SK-N-SH (cell line): ENCODE results near the gene CDH4. TPM values are rescaled to one million over a fixed set of nuclear protein-coding genes. Genes with fewer than 3 reads are reported as not detected.
A peak's percentile ranks its signal among the peaks of the same experiment; 100 is the strongest.

Experiments
- CTCF ChIA-PET: fragments of 300-600, 350-600 bp; formaldehyde crosslinking; extraction: SDS; loops from one replicate; lab custom pipeline; 2021; lab: Yijun Ruan, JAX
- POLR2A ChIA-PET: fragments of 350-600 bp; sonication (Branson Sonifier 250); formaldehyde crosslinking; extraction: SDS; loops from one replicate; lab custom pipeline; 2020; ENCODE audit warnings: antibody characterized with exemption, inconsistent platforms; lab: Yijun Ruan, JAX
- DNase-seq: peaks from one replicate; pipeline ENCODE4 v3.0.0; 2012
- H2AFZ ChIP-seq: fragments of 200-600 bp; sonication (generic); 2 replicates; pipeline ENCODE4 v1.8.1; 2016; ENCODE audit warnings: antibody characterized with exemption, mild to moderate bottlenecking, low read depth
- H3F3A ChIP-seq: fragments of 200-600 bp; sonication (generic); replicated peaks from 2 replicates; pipeline ENCODE3; 2016; ENCODE audit warnings: antibody characterized with exemption, mild to moderate bottlenecking; ENCODE audit not compliant: insufficient read depth
- H3K27ac ChIP-seq, 2 experiments: fragments of 200-500 bp in 1 of 2; fragments of 200-600 bp in 1 of 2; sonication (Bioruptor generic) in 1 of 2; sonication (generic), shearing (Covaris generic) in 1 of 2; 2 replicates each; pipeline versions ENCODE4 v1.5.1 to v1.6.1; 2014 to 2016; ENCODE audit warnings: low read depth in 2 of 2, inconsistent platforms in 1 of 2, low read length in 1 of 2, mild to moderate bottlenecking in 1 of 2, mixed read lengths in 1 of 2
- H3K27me3 ChIP-seq: fragments of 200-600 bp; sonication (generic), shearing (Covaris generic); 2 replicates; pipeline ENCODE4 v1.6.1; 2016; ENCODE audit warnings: mixed run types; ENCODE audit not compliant: insufficient read depth
- H3K36me3 ChIP-seq, 2 experiments: fragments of 200-500 bp in 1 of 2; fragments of 200-600 bp in 1 of 2; sonication (Bioruptor generic) in 1 of 2; sonication (generic) in 1 of 2; replicated peaks in 1 of 2; 2 replicates each; pipeline versions ENCODE3 to v1.5.1; 2014 to 2016; ENCODE audit warnings: low read length in 1 of 2, mild to moderate bottlenecking in 1 of 2; ENCODE audit not compliant: insufficient read depth in 2 of 2, control insufficient read depth in 1 of 2
- H3K4me1 ChIP-seq, 2 experiments: fragments of 200-500 bp in 1 of 2; fragments of 200-600 bp in 1 of 2; sonication (Bioruptor generic) in 1 of 2; sonication (generic), shearing (Covaris generic) in 1 of 2; 2 replicates each; pipeline versions ENCODE4 v1.5.1 to v1.6.1; 2014 to 2016; ENCODE audit warnings: low read depth in 1 of 2, low read length in 1 of 2, mixed run types in 1 of 2; ENCODE audit not compliant: insufficient read depth in 2 of 2, control insufficient read depth in 1 of 2
- H3K4me2 ChIP-seq: fragments of 200-600 bp; sonication (generic), shearing (Covaris generic); 2 replicates; pipeline ENCODE4 v1.6.1; 2017; ENCODE audit warnings: mixed run types
- H3K4me3 ChIP-seq, 2 experiments: fragments of 200-500 bp in 1 of 2; fragments of 200-600 bp in 1 of 2; sonication (Bioruptor generic) in 1 of 2; sonication (generic), shearing (Covaris generic) in 1 of 2; 2 replicates each; pipeline versions ENCODE4 v1.5.1 to v1.8.1; 2014 to 2016; ENCODE audit warnings: low read depth in 2 of 2, inconsistent platforms in 1 of 2, low read length in 1 of 2, mild to moderate bottlenecking in 1 of 2, mixed read lengths in 1 of 2, moderate library complexity in 1 of 2
- H3K79me2 ChIP-seq: fragments of 200-600 bp; sonication (generic); 2 replicates; pipeline ENCODE4 v1.8.1; 2017; ENCODE audit warnings: mild to moderate bottlenecking; ENCODE audit not compliant: insufficient read depth
- H3K9ac ChIP-seq: fragments of 200-600 bp; sonication (generic); 2 replicates; pipeline ENCODE4 v1.6.1; 2017; ENCODE audit warnings: mixed run types
- H3K9me2 ChIP-seq: fragments of 200-600 bp; sonication (generic); 2 replicates; pipeline ENCODE4 v1.6.1; 2017; ENCODE audit warnings: mixed run types
- H3K9me3 ChIP-seq: fragments of 200-600 bp; sonication (generic); 2 replicates; pipeline ENCODE4 v1.6.1; 2017; ENCODE audit warnings: mixed run types, mild to moderate bottlenecking, moderate library complexity
- H4K20me1 ChIP-seq: fragments of 200-600 bp; sonication (generic); 2 replicates; pipeline ENCODE4 v1.6.1; 2017; ENCODE audit warnings: mild to moderate bottlenecking, mixed run types; ENCODE audit not compliant: insufficient read depth
- CHD2 ChIP-seq: fragments of 150-350 bp; IDR thresholded peaks from 2 replicates; pipeline ENCODE4 v1.6.1; 2018; ENCODE audit warnings: low read length; ENCODE audit not compliant: partially characterized antibody
- ELF1 ChIP-seq: IDR thresholded peaks from 2 replicates; pipeline ENCODE4 v1.4.0; 2012
- EZH2phosphoT487 ChIP-seq: fragments of 200-600 bp; sonication (generic); IDR thresholded peaks from 2 replicates; pipeline ENCODE4 v1.6.1; 2017; ENCODE audit warnings: low read depth, mixed run types, mild to moderate bottlenecking, antibody characterized with exemption, moderate library complexity, borderline replicate concordance
- FOXJ3 ChIP-seq: sonication (generic); formaldehyde crosslinking; IDR thresholded peaks from 2 replicates; pipeline ENCODE4 v1.5.1; 2020; ENCODE audit warnings: mild to moderate bottlenecking, missing genetic modification reagents
- MEF2A ChIP-seq: IDR thresholded peaks from 2 replicates; pipeline ENCODE4 v1.4.0; 2012; ENCODE audit warnings: low read depth, borderline replicate concordance
- NRF1 ChIP-seq: IDR thresholded peaks from 2 replicates; pipeline ENCODE4 v1.6.1; 2012; ENCODE audit warnings: low read depth, mild to moderate bottlenecking, low read length
- POLR2AphosphoS5 ChIP-seq: IDR thresholded peaks from 2 replicates; pipeline ENCODE4 v1.6.1; 2012; ENCODE audit warnings: low read depth, low read length
- RXRA ChIP-seq: IDR thresholded peaks from 2 replicates; pipeline ENCODE4 v1.4.0; 2012; ENCODE audit warnings: low read depth, mild to moderate bottlenecking, borderline replicate concordance
- SMC3 ChIP-seq: IDR thresholded peaks from 2 replicates; pipeline ENCODE4 v1.6.1; 2012; ENCODE audit warnings: low read depth, low read length, improper control_type of control experiment
- TAF1 ChIP-seq: IDR thresholded peaks from 2 replicates; pipeline ENCODE4 v1.6.1; 2012; ENCODE audit warnings: low read depth, mild to moderate bottlenecking, low read length, moderate library complexity, borderline replicate concordance
- TCF12 ChIP-seq: IDR thresholded peaks from 2 replicates; pipeline ENCODE4 v1.4.0; 2012
- YY1 ChIP-seq: IDR thresholded peaks from 2 replicates; pipeline ENCODE4 v1.4.0; 2012; ENCODE audit warnings: low read depth, mild to moderate bottlenecking
- ZBTB33 ChIP-seq: IDR thresholded peaks from 2 replicates; pipeline ENCODE4 v1.4.0; 2012; ENCODE audit warnings: low read depth, borderline replicate concordance
- WGBS: methylation state at CpG from one replicate; pipeline ENCODE4 v1.1.6; 2017; ENCODE audit warnings: low lambda C conversion rate; 5-methylcytosine and 5-hydroxymethylcytosine counted together
- polyA plus RNA-seq, 3 experiments: library from polyadenylated mRNA; depleted of rRNA; stranded (reverse); fragments of >200 nt; gene quantifications; 2 replicates each; pipeline ENCODE4 v1.2.3, GENCODE V29; 2012
- TF ChIP-seq, protein P1 (sequence below): IDR thresholded peaks from 2 replicates; pipeline ENCODE4 v1.4.0; 2012; ENCODE audit warnings: low read depth, borderline replicate concordance
- TF ChIP-seq, protein P2 (sequence below): IDR thresholded peaks from 2 replicates; pipeline ENCODE4 v1.6.1; 2012; ENCODE audit warnings: mild to moderate bottlenecking, low read depth, low read length, moderate library complexity
- TF ChIP-seq, protein P3 (sequence below): fragments of 200-600 bp; sonication (generic); IDR thresholded peaks from 2 replicates; pipeline ENCODE4 v1.6.1; 2017; ENCODE audit warnings: antibody characterized with exemption, mild to moderate bottlenecking, moderate library complexity
- TF ChIP-seq, protein P4 (sequence below): fragments of 150-350 bp; IDR thresholded peaks from 2 replicates; pipeline ENCODE4 v1.6.1; 2016; ENCODE audit warnings: mild to moderate bottlenecking, low read depth, low read length

CDH4 gene
- polyA plus RNA-seq, 1 of the 3 experiments (the other 2 are of a cell fraction): not detected

DNA sequence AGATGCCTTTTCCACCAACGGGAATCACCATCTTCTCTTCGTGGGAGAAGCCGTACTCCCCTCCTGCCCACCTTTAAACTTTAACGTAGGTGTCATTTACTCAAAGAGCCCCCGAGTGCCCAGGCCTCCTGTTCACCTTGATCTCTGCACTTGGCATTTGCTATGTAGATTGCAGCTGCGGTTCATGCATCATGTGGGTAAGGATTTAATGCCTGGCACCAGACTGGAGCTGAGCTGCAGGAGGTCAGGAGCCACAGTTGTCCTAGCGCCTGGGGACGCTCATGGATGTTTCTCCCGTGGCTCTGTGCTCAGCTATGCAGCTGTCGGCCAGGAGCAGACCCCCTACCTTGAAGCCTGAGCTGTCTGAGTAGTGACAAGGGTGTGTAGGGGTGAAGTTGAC lies 133.7 kb downstream of the CDH4 start:
- no peak overlapping the region for H3K4me2 ChIP-seq
- TF ChIP-seq, protein P1, sequence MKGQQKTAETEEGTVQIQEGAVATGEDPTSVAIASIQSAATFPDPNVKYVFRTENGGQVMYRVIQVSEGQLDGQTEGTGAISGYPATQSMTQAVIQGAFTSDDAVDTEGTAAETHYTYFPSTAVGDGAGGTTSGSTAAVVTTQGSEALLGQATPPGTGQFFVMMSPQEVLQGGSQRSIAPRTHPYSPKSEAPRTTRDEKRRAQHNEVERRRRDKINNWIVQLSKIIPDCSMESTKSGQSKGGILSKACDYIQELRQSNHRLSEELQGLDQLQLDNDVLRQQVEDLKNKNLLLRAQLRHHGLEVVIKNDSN: no peak
- TF ChIP-seq TCF12: no peak
- TF ChIP-seq RXRA: no peak
- TF ChIP-seq, protein P2, sequence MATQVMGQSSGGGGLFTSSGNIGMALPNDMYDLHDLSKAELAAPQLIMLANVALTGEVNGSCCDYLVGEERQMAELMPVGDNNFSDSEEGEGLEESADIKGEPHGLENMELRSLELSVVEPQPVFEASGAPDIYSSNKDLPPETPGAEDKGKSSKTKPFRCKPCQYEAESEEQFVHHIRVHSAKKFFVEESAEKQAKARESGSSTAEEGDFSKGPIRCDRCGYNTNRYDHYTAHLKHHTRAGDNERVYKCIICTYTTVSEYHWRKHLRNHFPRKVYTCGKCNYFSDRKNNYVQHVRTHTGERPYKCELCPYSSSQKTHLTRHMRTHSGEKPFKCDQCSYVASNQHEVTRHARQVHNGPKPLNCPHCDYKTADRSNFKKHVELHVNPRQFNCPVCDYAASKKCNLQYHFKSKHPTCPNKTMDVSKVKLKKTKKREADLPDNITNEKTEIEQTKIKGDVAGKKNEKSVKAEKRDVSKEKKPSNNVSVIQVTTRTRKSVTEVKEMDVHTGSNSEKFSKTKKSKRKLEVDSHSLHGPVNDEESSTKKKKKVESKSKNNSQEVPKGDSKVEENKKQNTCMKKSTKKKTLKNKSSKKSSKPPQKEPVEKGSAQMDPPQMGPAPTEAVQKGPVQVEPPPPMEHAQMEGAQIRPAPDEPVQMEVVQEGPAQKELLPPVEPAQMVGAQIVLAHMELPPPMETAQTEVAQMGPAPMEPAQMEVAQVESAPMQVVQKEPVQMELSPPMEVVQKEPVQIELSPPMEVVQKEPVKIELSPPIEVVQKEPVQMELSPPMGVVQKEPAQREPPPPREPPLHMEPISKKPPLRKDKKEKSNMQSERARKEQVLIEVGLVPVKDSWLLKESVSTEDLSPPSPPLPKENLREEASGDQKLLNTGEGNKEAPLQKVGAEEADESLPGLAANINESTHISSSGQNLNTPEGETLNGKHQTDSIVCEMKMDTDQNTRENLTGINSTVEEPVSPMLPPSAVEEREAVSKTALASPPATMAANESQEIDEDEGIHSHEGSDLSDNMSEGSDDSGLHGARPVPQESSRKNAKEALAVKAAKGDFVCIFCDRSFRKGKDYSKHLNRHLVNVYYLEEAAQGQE: no peak
- no peak for TF ChIP-seq POLR2AphosphoS5
- TF ChIP-seq ELF1: no peak
- no peak for TF ChIP-seq TAF1
- no peak for TF ChIP-seq SMC3
- TF ChIP-seq NRF1: no peak
- TF ChIP-seq, all 33 proteins: peak for 0
- no peak overlapping the region for H3K9ac ChIP-seq
- WGBS: 56% methylated on average over 9 of the region's 10 CpGs
- H3K4me3 ChIP-seq: no peak overlapping the region
- H3K4me1 ChIP-seq: no peaks in the 10 kb centered on the region
- H4K20me1 ChIP-seq: no peaks in the 10 kb centered on the region
- peaks cover 5% of the 10 kb centered on the region; the same call in 1 of the 2 replicates for H3K9me3 ChIP-seq
- H3K36me3 ChIP-seq: no peaks in the 10 kb centered on the region
- H3K27ac ChIP-seq: no peak overlapping the region
- no peaks in the 10 kb centered on the region for H3K79me2 ChIP-seq
- H2AFZ ChIP-seq: no peak overlapping the region
- ChIA-PET CTCF (interaction anchor here (0.6 kb wide), 1 partner anchor 8 kb away, joined by 3 read pairs; no protein-coding TSS in a partner anchor), POLR2A (no interaction called here)
- no peak for DNase-seq
- no peaks in the 10 kb centered on the region for H3K27me3 ChIP-seq
- no peaks in the 10 kb centered on the region for H3F3A ChIP-seq
- H3K9me2 ChIP-seq: no peaks in the 10 kb centered on the region

DNA sequence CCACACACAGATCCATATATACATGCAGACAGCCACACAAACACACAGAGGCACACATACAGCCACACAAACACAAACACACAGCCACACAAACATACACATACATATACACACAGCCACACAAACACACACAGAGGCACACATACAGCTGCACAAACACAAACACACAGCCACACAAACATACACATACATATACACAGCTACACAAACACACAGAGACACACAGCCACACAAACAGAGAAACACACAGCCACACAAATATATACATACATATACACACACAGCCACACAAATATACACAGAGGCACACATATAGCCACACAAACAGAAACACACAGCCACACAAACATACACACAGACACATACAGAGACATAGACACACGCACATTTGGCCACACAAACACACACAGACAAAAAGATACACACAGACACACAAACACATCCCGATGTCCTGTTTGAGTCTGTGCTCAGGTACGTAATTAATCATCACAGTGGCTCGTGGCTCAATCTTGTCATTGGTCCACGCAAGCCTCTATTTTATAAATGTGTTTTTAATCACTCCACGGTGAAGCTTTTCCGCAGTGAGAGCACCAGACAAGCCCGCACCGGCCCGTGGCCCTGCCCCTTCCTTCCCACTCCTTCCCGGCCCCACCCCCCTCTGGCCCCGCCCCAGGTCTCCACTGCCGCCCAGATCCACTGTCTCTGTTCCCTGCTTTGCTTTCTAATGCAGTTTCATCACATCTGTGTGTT lies 135.3 kb downstream of the CDH4 start:
- H3K9ac ChIP-seq: no peak overlapping the region
- 15% methylated on average over 13 of the region's 13 CpGs for WGBS
- H3K4me2 ChIP-seq: no peak overlapping the region
- CTCF ChIA-PET: no interaction called here
- H3K79me2 ChIP-seq: no peaks in the 10 kb centered on the region
- H3K4me1 ChIP-seq: no peaks in the 10 kb centered on the region
- no peaks in the 10 kb centered on the region for H3K27me3 ChIP-seq
- no peaks in the 10 kb centered on the region for H3K36me3 ChIP-seq
- peak; percentile 87 for DNase-seq
- H3K4me3 ChIP-seq: no peak overlapping the region
- H3F3A ChIP-seq: no peaks in the 10 kb centered on the region
- H3K9me3 ChIP-seq: peaks cover 4% of the 10 kb centered on the region; the same call in 1 of the 2 replicates
- no peak overlapping the region for H2AFZ ChIP-seq
- POLR2A ChIA-PET: no interaction called here
- no peaks in the 10 kb centered on the region for H3K9me2 ChIP-seq
- H3K27ac ChIP-seq: no peak overlapping the region
- H4K20me1 ChIP-seq: no peaks in the 10 kb centered on the region
- TF ChIP-seq TAF1 (no peak), NRF1 (no peak), FOXJ3 (CRISPR knock-in tag) (no peak), ZBTB33 (no peak), POLR2AphosphoS5 (no peak), EZH2phosphoT487 (no peak), ELF1 (no peak), MEF2A (no peak), YY1 (no peak), CHD2 (no peak)
- TF ChIP-seq, protein P3, sequence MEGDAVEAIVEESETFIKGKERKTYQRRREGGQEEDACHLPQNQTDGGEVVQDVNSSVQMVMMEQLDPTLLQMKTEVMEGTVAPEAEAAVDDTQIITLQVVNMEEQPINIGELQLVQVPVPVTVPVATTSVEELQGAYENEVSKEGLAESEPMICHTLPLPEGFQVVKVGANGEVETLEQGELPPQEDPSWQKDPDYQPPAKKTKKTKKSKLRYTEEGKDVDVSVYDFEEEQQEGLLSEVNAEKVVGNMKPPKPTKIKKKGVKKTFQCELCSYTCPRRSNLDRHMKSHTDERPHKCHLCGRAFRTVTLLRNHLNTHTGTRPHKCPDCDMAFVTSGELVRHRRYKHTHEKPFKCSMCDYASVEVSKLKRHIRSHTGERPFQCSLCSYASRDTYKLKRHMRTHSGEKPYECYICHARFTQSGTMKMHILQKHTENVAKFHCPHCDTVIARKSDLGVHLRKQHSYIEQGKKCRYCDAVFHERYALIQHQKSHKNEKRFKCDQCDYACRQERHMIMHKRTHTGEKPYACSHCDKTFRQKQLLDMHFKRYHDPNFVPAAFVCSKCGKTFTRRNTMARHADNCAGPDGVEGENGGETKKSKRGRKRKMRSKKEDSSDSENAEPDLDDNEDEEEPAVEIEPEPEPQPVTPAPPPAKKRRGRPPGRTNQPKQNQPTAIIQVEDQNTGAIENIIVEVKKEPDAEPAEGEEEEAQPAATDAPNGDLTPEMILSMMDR: no peak
- TF ChIP-seq, protein P4, sequence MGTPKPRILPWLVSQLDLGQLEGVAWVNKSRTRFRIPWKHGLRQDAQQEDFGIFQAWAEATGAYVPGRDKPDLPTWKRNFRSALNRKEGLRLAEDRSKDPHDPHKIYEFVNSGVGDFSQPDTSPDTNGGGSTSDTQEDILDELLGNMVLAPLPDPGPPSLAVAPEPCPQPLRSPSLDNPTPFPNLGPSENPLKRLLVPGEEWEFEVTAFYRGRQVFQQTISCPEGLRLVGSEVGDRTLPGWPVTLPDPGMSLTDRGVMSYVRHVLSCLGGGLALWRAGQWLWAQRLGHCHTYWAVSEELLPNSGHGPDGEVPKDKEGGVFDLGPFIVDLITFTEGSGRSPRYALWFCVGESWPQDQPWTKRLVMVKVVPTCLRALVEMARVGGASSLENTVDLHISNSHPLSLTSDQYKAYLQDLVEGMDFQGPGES: no peak
